GM12878 (cell line): ENCODE data around the gene ADAMTS5. TPM values are rescaled to one million over a fixed set of nuclear protein-coding genes. Genes with fewer than 3 reads are reported as not detected.

Experiments
- CEBPZ ChIP-seq: fragments of 150-350 bp; IDR thresholded peaks from 2 replicates; pipeline ENCODE4 v1.6.1; 2016; ENCODE audit warnings: low read depth, low read length
- CHD2 ChIP-seq: IDR thresholded peaks from 2 replicates; pipeline ENCODE4 v1.6.1; 2011; ENCODE audit warnings: low read depth, low read length, improper control_type of control experiment, borderline replicate concordance
- EGR1 ChIP-seq, 2 experiments: IDR thresholded peaks; 1 replicate in 1 of 2; 2 replicates in 1 of 2; pipeline ENCODE4 v1.6.1; 2011 to 2012; ENCODE audit warnings: low read depth in 2 of 2, low read length in 2 of 2, borderline replicate concordance in 1 of 2, mild to moderate bottlenecking in 1 of 2, moderate library complexity in 1 of 2
- IRF4 ChIP-seq: IDR thresholded peaks from 2 replicates; pipeline ENCODE4 v1.6.1; 2011; ENCODE audit warnings: low read depth, low read length
- POU2F2 ChIP-seq: IDR thresholded peaks from 3 replicates; pipeline ENCODE4 v1.6.1; 2011; ENCODE audit warnings: low read depth, mild to moderate bottlenecking, low read length, borderline replicate concordance
- RUNX3 ChIP-seq: IDR thresholded peaks from 2 replicates; pipeline ENCODE4 v1.6.1; 2012; ENCODE audit warnings: low read length, inconsistent platforms
- SMAD5 ChIP-seq: IDR thresholded peaks from 2 replicates; pipeline ENCODE4 v1.6.1; 2016; ENCODE audit warnings: antibody characterized with exemption, low read depth
- USF1 ChIP-seq: IDR thresholded peaks from 2 replicates; pipeline ENCODE4 v1.6.1; 2011; ENCODE audit warnings: borderline replicate concordance, low read depth, mild to moderate bottlenecking, moderate library complexity, mixed read lengths, low read length; ENCODE audit not compliant: insufficient read depth; ENCODE audit errors: extremely low read length
- polyA plus RNA-seq, 11 experiments: library from polyadenylated mRNA; depleted of rRNA in 4 of 11; unstranded in 6 of 11; stranded (reverse) in 5 of 11; fragments of >200 nt; fragmentation: Nextera tagmentation in 4 of 11; fragmentation: Illumina TruSeq in 1 of 11; extraction: Ambion mirVana in 4 of 11; extraction: Trizol in 1 of 11; gene quantifications; 1 replicate in 1 of 11; 2 replicates in 10 of 11; pipeline versions ENCODE4 v1.2.1 to v1.2.3, GENCODE V29; 2011 to 2016; ENCODE audit warnings: inconsistent platforms in 2 of 11, missing spikeins in 2 of 11, low read depth in 1 of 11
- total RNA-seq, 4 experiments: library from RNA; depleted of rRNA in 3 of 4; stranded (reverse); fragments of >200 nt in 3 of 4; fragmentation: Illumina TruSeq in 1 of 4; extraction: Trizol in 1 of 4; gene quantifications; 2 replicates each; pipeline versions ENCODE4 v1.2.1 to v1.2.3, GENCODE V29; 2013 to 2021
- TF ChIP-seq, protein P1 (sequence below): fragments of 450-650 bp; IDR thresholded peaks from 2 replicates; pipeline ENCODE4 v1.6.1; 2014; ENCODE audit warnings: mild to moderate bottlenecking

ADAMTS5 gene
- total and polyA plus RNA-seq, 10 of the 15 experiments (the other 5 are each of a cell fraction or from before 2014, with no cell fraction given) = not detected

DNA sequence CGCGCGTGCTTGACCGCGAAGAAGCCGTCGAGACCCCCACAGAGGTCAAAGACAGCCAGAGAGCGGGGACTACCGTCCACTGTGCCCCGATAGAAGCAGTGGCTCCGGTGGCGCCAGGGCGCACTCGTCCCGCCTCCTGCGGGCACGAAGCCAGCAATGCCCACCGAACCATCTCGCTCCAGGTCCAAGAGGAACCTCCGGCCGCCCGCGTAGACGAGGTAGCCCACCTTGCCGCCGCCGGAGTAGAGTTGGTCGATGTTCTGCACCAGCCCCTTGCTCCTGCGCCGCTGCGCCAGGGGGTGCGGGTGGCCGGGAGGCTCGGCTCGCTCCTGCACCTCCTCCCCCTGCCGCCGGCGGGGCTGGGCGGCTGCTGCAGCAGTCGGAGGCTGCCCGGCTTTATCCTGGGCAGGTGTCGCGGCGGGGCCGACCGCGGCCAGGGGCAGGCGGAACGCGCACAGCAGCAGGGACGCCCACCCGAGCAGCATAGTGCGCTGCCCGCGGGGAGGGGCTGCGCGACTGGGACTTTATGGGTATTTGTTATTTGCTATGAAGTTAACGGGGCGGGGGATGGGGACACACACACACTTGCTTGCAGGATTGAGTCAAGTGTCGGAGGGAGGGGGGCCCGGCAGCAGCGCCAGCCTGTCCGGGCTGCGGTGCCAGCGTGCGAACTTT is 844 bp downstream of the ADAMTS5 start (continued):
- TF ChIP-seq USF1 (no peak), CEBPZ (no peak), IRF4 (no peak), RUNX3 (no peak), CHD2 (no peak), POU2F2 (no peak), SMAD5 (no peak), EGR1 (IDR thresholded peaks at IDR 0.05; ENCODE audit: borderline replicate concordance in 1 of 2, low read depth in 2 of 2, low read length in 2 of 2) (no peak)
- TF ChIP-seq, protein P1, sequence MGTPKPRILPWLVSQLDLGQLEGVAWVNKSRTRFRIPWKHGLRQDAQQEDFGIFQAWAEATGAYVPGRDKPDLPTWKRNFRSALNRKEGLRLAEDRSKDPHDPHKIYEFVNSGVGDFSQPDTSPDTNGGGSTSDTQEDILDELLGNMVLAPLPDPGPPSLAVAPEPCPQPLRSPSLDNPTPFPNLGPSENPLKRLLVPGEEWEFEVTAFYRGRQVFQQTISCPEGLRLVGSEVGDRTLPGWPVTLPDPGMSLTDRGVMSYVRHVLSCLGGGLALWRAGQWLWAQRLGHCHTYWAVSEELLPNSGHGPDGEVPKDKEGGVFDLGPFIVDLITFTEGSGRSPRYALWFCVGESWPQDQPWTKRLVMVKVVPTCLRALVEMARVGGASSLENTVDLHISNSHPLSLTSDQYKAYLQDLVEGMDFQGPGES = no peak
